GM12892 (cell line): ENCODE measurements around the gene LIM2. TPM values are rescaled to one million over a fixed set of nuclear protein-coding genes. Genes with fewer than 3 reads are reported as not detected.
A peak's percentile ranks its signal among the peaks of the same experiment; 100 is the strongest.
"Not testable (repeated sequence)": the region's sequence is repeated elsewhere in the genome, so short reads cannot be mapped to it uniquely, and the experiment has no call there.

ENCODE experiments used
- DNase-seq: peaks from one replicate; pipeline ENCODE4 v3.0.0; 2011; ENCODE audit not compliant: insufficient read length
- FAIRE-seq: peaks from 2 replicates; lab custom pipeline; 2011; peaks lifted over from hg19 to GRCh38; lab: Jason Lieb, UNC
- POLR2A ChIP-seq: IDR thresholded peaks from 2 replicates; pipeline ENCODE4 v1.6.1; 2011; ENCODE audit warnings: low read depth, low read length, control low read depth
- POLR2AphosphoS5 ChIP-seq: IDR thresholded peaks from 2 replicates; pipeline ENCODE4 v1.6.1; 2011; ENCODE audit warnings: low read depth, low read length, control low read depth
- TAF1 ChIP-seq: IDR thresholded peaks from 2 replicates; pipeline ENCODE4 v1.6.1; 2011; ENCODE audit warnings: low read depth, mild to moderate bottlenecking, control low read depth, low read length, borderline replicate concordance
- polyA plus RNA-seq: library from polyadenylated mRNA; unstranded; fragments of >200 nt; gene quantifications from one replicate; pipeline ENCODE4 v1.2.1, GENCODE V29; 2012; ENCODE audit warnings: missing spikeins, inconsistent platforms; ENCODE audit not compliant: missing spikeins

The LIM2 gene
- not detected for polyA plus RNA-seq

- DNase-seq = no peak
- FAIRE-seq = no peak
- TF ChIP-seq POLR2AphosphoS5 (no peak), POLR2A (no peak), TAF1 (no peak)
Measured at GRCh38 chr19:51387924-51388389, at the start of gene LIM2. Gene LIM2 (minus strand): TSS chr19:51387974. CDS start chr19:51387443, 531 bp downstream.

- FAIRE-seq (no peak), DNase-seq (no peak)
- TF ChIP-seq TAF1 (no peak), POLR2AphosphoS5 (no peak), POLR2A (no peak)
Measured at GRCh38 chr19:51434456-51434855, 46.7 kb upstream of the LIM2 start.

- TF ChIP-seq POLR2A = no peak
- TF ChIP-seq TAF1 = no peak
- no peak for TF ChIP-seq POLR2AphosphoS5
- FAIRE-seq = no peak
- DNase-seq = no peak
Measured at GRCh38 chr19:51433043-51433442, 45.3 kb upstream of the LIM2 start.

- no peak for DNase-seq
- no peak for FAIRE-seq
- TF ChIP-seq POLR2A = no peak
- TF ChIP-seq POLR2AphosphoS5 = no peak
- TF ChIP-seq TAF1 = no peak
Measured at GRCh38 chr19:51431124-51431523, 43.4 kb upstream of the LIM2 start.

- FAIRE-seq (no peak), DNase-seq (no peak)
- TF ChIP-seq TAF1 = no peak
Measured at GRCh38 chr19:51430221-51430620, 42.4 kb upstream of the LIM2 start.

- DNase-seq = no peak
- TF ChIP-seq POLR2AphosphoS5 (no peak), POLR2A (no peak), TAF1 (no peak)
- FAIRE-seq = no peak
Measured at GRCh38 chr19:51427201-51427600, 39.4 kb upstream of the LIM2 start.

GRCh38 chr19:51422053-51422448, 34.3 kb upstream of the LIM2 start:
- DNase-seq (peak; percentile 89), FAIRE-seq (peak; percentile 83)
- TF ChIP-seq POLR2A = no peak
- TF ChIP-seq TAF1 = no peak
- no peak for TF ChIP-seq POLR2AphosphoS5

- no peak for TF ChIP-seq TAF1
- no peak for TF ChIP-seq POLR2AphosphoS5
- no peak for TF ChIP-seq POLR2A
- FAIRE-seq (no peak), DNase-seq (no peak)
Measured at GRCh38 chr19:51421229-51422052, 33.7 kb upstream of the LIM2 start.

- FAIRE-seq, DNase-seq: not testable (repeated sequence)
Measured at GRCh38 chr19:51420511-51420910, 32.7 kb upstream of the LIM2 start.

- FAIRE-seq (no peak), DNase-seq (no peak)
- TF ChIP-seq POLR2AphosphoS5 (no peak), POLR2A (no peak), TAF1 (no peak)
Measured at GRCh38 chr19:51418707-51419106, 30.9 kb upstream of the LIM2 start.

- DNase-seq (no peak), FAIRE-seq (no peak)
- TF ChIP-seq POLR2A = no peak
- no peak for TF ChIP-seq POLR2AphosphoS5
- no peak for TF ChIP-seq TAF1
Measured at GRCh38 chr19:51417810-51418157, 30.0 kb upstream of the LIM2 start.

GRCh38 chr19:51417107-51417809, 29.5 kb upstream of the LIM2 start, which contains the start of gene SIGLEC10:
Gene SIGLEC10 (minus strand): TSS chr19:51417642. CDS start chr19:51417581, 61 bp downstream.
- DNase-seq = peak; percentile 69
- FAIRE-seq = peak; percentile 95
- TF ChIP-seq TAF1 (no peak), POLR2A (peak; percentile 67; the same call in 1 of the 2 replicates)

- not testable (repeated sequence) for FAIRE-seq, DNase-seq
Measured at GRCh38 chr19:51416422-51416821, 28.6 kb upstream of the LIM2 start.
